BJ (cell line): ENCODE measurements around the gene PADI3. TPM values are rescaled to one million over a fixed set of nuclear protein-coding genes. Genes with fewer than 3 reads are reported as not detected.

ENCODE experiments used
- CTCF ChIA-PET: fragments of 350-600 bp; formaldehyde crosslinking; extraction: SDS; loops from one replicate; lab custom pipeline; 2021; ENCODE audit warnings: antibody characterized with exemption, inconsistent platforms; lab: Yijun Ruan, JAX
- POLR2A ChIA-PET: fragments of 300-600 bp; sonication (Branson Sonifier 250); formaldehyde crosslinking; extraction: SDS; loops from one replicate; lab custom pipeline; 2021; ENCODE audit warnings: antibody characterized with exemption; lab: Charles Lee
- DNase-seq: peaks from one replicate; pipeline ENCODE4 v3.0.0-alpha.2; 2011; ENCODE audit warnings: low read depth
- H3K27me3 ChIP-seq: 2 replicates; pipeline ENCODE4 v1.6.0; 2011; ENCODE audit warnings: low read length; ENCODE audit not compliant: control insufficient read depth, insufficient read depth
- H3K36me3 ChIP-seq: 2 replicates; pipeline ENCODE4 v1.5.1; 2011; ENCODE audit warnings: low read length; ENCODE audit not compliant: control insufficient read depth, insufficient read depth
- H3K4me3 ChIP-seq: 2 replicates; pipeline ENCODE4 v1.5.1; 2011; ENCODE audit warnings: low read depth, mild to moderate bottlenecking, control low read depth, low read length
- CTCF ChIP-seq: IDR thresholded peaks from 2 replicates; pipeline ENCODE4 v1.5.1; 2011; ENCODE audit warnings: low read depth, mild to moderate bottlenecking, control low read depth, inconsistent platforms, low read length, moderate library complexity; ENCODE audit not compliant: insufficient read depth
- polyA plus RNA-seq: library from polyadenylated mRNA; depleted of rRNA; stranded (reverse); fragments of >200 nt; gene quantifications from 2 replicates; pipeline ENCODE4 v1.2.3, GENCODE V29; 2011

The PADI3 gene
- polyA plus RNA-seq, 1 experiment: not detected

GRCh38 chr1:17218939-17219338 is 30.0 kb upstream of the PADI3 start:
- DNase-seq: no peak
- H3K27me3 ChIP-seq: peaks cover 3% of the 10 kb centered on the region; the same call in 1 of the 2 replicates
- no peak for TF ChIP-seq CTCF
- H3K36me3 ChIP-seq: no peaks in the 10 kb centered on the region
- ChIA-PET POLR2A (no interaction called here), CTCF (no interaction called here)
- no peak overlapping the region for H3K4me3 ChIP-seq

GRCh38 chr1:17220287-17220686 is 28.6 kb upstream of the PADI3 start:
- Histone ChIP-seq H3K27me3 (peaks cover 3% of the 10 kb centered on the region; the same call in 1 of the 2 replicates), H3K36me3 (no peaks in the 10 kb centered on the region), H3K4me3 (no peak overlapping the region)
- no peak for TF ChIP-seq CTCF
- DNase-seq: no peak
- CTCF ChIA-PET: no interaction called here
- POLR2A ChIA-PET: no interaction called here

GRCh38 chr1:17222557-17222956 is 26.3 kb upstream of the PADI3 start:
- peaks cover 3% of the 10 kb centered on the region; the same call in 1 of the 2 replicates for H3K27me3 ChIP-seq
- no peaks in the 10 kb centered on the region for H3K36me3 ChIP-seq
- DNase-seq: no peak
- CTCF ChIA-PET: no interaction called here
- POLR2A ChIA-PET: no interaction called here
- TF ChIP-seq CTCF: no peak
- no peak overlapping the region for H3K4me3 ChIP-seq

- DNase-seq: no peak
- no peak overlapping the region for H3K4me3 ChIP-seq
- POLR2A ChIA-PET: no interaction called here
- TF ChIP-seq CTCF: no peak
- CTCF ChIA-PET: interaction anchor here (0.6 to 1.9 kb wide), 2 partner anchors 9 to 14 kb away, joined by 3 to 5 read pairs; no protein-coding TSS in a partner anchor
- no peaks in the 10 kb centered on the region for H3K36me3 ChIP-seq
- peaks cover 3% of the 10 kb centered on the region; the same call in 1 of the 2 replicates for H3K27me3 ChIP-seq
These were observed 24.5 kb upstream of the PADI3 start for GRCh38 chr1:17224434-17224833.

- H3K4me3 ChIP-seq: no peak overlapping the region
- ChIA-PET POLR2A (no interaction called here), CTCF (interaction anchor here (0.6 to 1.9 kb wide), 4 partner anchors 8 to 36 kb away, joined by 3 to 5 read pairs (median 3); no protein-coding TSS in a partner anchor)
- no peak for TF ChIP-seq CTCF
- no peak for DNase-seq
- H3K36me3 ChIP-seq: no peaks in the 10 kb centered on the region
- H3K27me3 ChIP-seq: peaks cover 3% of the 10 kb centered on the region; the same call in 1 of the 2 replicates
These were observed 23.8 kb upstream of the PADI3 start for GRCh38 chr1:17225140-17225539.
